BE2C (cell line): ENCODE measurements around the gene SLAMF7.

Source experiments
- DNase-seq: peaks from one replicate; pipeline ENCODE4 v3.0.0-alpha.2; 2020
- H3K27me3 ChIP-seq: fragments of 250-450 bp; sonication (Bioruptor Pico); 2 replicates; pipeline ENCODE4 v1.5.1; 2020; ENCODE audit warnings: mild to moderate bottlenecking
- H3K36me3 ChIP-seq: fragments of 250-450 bp; sonication (Bioruptor Pico); 2 replicates; pipeline ENCODE4 v1.5.1; 2020; ENCODE audit warnings: mild to moderate bottlenecking
- H3K4me1 ChIP-seq: fragments of 250-450 bp; sonication (Bioruptor Pico); 2 replicates; pipeline ENCODE4 v1.5.1; 2020
- H3K4me3 ChIP-seq: 2 replicates; pipeline ENCODE4 v1.5.1; 2011; ENCODE audit warnings: low read depth, low read length
- H3K9me3 ChIP-seq: fragments of 250-450 bp; sonication (Bioruptor Pico); 2 replicates; pipeline ENCODE4 v1.5.1; 2020
- TF ChIP-seq, protein P1 (sequence below): IDR thresholded peaks from 2 replicates; pipeline ENCODE4 v1.5.1; 2012; ENCODE audit warnings: mild to moderate bottlenecking, low read depth, low read length

The SLAMF7 gene

GRCh38 chr1:160799641-160800040 lies 60.6 kb downstream of the SLAMF7 start:
- H3K9me3 ChIP-seq: no peaks in the 10 kb centered on the region
- TF ChIP-seq, protein P1, sequence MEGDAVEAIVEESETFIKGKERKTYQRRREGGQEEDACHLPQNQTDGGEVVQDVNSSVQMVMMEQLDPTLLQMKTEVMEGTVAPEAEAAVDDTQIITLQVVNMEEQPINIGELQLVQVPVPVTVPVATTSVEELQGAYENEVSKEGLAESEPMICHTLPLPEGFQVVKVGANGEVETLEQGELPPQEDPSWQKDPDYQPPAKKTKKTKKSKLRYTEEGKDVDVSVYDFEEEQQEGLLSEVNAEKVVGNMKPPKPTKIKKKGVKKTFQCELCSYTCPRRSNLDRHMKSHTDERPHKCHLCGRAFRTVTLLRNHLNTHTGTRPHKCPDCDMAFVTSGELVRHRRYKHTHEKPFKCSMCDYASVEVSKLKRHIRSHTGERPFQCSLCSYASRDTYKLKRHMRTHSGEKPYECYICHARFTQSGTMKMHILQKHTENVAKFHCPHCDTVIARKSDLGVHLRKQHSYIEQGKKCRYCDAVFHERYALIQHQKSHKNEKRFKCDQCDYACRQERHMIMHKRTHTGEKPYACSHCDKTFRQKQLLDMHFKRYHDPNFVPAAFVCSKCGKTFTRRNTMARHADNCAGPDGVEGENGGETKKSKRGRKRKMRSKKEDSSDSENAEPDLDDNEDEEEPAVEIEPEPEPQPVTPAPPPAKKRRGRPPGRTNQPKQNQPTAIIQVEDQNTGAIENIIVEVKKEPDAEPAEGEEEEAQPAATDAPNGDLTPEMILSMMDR: no peak
- H3K4me1 ChIP-seq: no peaks in the 10 kb centered on the region
- no peaks in the 10 kb centered on the region; the same call in 1 of the 2 replicates for H3K27me3 ChIP-seq
- no peaks in the 10 kb centered on the region for H3K36me3 ChIP-seq
- DNase-seq: no peak
- no peak overlapping the region for H3K4me3 ChIP-seq

DNA sequence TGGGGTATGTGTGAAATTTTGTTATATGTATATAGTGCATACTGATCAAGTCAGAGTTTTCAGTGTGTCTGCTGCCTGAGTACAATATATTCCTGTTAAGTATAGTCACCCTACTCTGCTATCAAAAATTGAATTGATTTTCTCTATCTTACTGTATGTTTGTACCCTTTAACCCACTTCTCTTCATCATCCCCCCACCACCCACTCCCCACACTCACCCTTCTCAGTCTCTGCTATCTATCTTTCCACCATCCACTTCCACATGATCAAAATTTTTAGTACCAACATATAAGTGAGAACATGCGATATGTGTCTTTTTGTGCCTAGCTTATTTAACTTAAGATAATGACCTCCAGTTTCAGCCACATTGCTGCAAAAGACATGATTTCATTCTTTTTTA lies 61.1 kb downstream of the SLAMF7 start:
- DNase-seq: no peak
- Histone ChIP-seq H3K9me3 (no peaks in the 10 kb centered on the region), H3K4me3 (no peak overlapping the region), H3K36me3 (no peaks in the 10 kb centered on the region), H3K4me1 (no peaks in the 10 kb centered on the region), H3K27me3 (no peaks in the 10 kb centered on the region; the same call in 1 of the 2 replicates)
- TF ChIP-seq, protein P1: no peak

- H3K4me3 ChIP-seq: no peak overlapping the region
- TF ChIP-seq, protein P1: no peak
- H3K36me3 ChIP-seq: no peaks in the 10 kb centered on the region
- DNase-seq: no peak
- H3K27me3 ChIP-seq: no peaks in the 10 kb centered on the region; the same call in 1 of the 2 replicates
- H3K4me1 ChIP-seq: no peaks in the 10 kb centered on the region
- no peaks in the 10 kb centered on the region for H3K9me3 ChIP-seq
Measured at GRCh38 chr1:160800645-160801408, 61.8 kb downstream of the SLAMF7 start.

GRCh38 chr1:160801836-160802580 lies 63.0 kb downstream of the SLAMF7 start:
- Histone ChIP-seq H3K4me1 (no peaks in the 10 kb centered on the region), H3K36me3 (no peaks in the 10 kb centered on the region), H3K9me3 (no peaks in the 10 kb centered on the region; the same call in 1 of the 2 replicates), H3K27me3 (no peaks in the 10 kb centered on the region), H3K4me3 (no peak overlapping the region)
- DNase-seq: no peak
- TF ChIP-seq, protein P1: no peak
